NOMO-1 treated with DMSO at 0.1 percent for 48 hours (cell line): ENCODE measurements around the gene HEMK1.

Experiments
- DNase-seq: peaks from one replicate; lab custom pipeline; 2025; ENCODE audit not compliant: unreplicated experiment; lab: John Stamatoyannopoulos, UW

The HEMK1 gene, protein sequence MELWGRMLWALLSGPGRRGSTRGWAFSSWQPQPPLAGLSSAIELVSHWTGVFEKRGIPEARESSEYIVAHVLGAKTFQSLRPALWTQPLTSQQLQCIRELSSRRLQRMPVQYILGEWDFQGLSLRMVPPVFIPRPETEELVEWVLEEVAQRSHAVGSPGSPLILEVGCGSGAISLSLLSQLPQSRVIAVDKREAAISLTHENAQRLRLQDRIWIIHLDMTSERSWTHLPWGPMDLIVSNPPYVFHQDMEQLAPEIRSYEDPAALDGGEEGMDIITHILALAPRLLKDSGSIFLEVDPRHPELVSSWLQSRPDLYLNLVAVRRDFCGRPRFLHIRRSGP

DNA sequence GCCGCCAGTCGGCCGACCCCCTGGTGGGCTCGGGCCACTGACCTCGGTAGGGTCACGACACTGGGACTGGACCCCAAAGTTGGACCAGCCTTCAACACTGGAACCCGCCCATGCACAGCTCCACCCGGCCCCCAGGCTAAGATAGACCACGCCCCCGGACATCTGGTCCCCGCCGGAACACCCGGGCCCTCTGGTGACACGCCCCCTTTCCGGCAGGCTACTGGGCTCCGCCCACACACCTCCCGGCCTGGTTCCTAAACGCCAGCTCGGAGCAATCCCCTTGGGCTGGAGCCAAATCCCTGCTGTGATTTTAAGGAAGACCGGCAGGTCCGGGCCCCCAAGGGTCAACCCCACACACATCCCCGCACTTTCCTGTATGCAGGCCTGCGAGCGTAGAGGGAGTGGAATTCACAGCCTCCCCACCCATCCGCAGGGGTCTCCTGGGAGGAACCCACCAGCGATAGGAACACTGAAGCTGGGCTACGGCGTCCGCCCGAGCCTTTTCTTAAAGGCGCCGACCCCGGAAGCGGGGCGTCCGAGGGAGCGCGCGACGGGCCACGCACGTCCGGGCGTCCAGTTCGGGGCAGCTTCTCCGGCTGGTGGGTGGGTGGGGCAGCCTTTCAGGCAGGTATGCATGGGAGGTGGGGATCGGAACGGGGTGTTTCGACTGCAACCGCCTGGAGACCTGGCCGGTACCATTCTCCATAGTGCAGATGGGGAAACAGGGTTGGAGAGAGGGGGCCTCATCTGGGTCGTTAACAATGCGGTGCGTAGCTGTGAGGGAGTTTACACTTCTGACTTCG lies at the start of gene HEMK1:
TSS of gene HEMK1 (plus strand) at position 576 of the 803 bp plus-strand sequence. CDS start 1,583 bp downstream, outside the sequence.
- peak; percentile 88 for DNase-seq

DNA sequence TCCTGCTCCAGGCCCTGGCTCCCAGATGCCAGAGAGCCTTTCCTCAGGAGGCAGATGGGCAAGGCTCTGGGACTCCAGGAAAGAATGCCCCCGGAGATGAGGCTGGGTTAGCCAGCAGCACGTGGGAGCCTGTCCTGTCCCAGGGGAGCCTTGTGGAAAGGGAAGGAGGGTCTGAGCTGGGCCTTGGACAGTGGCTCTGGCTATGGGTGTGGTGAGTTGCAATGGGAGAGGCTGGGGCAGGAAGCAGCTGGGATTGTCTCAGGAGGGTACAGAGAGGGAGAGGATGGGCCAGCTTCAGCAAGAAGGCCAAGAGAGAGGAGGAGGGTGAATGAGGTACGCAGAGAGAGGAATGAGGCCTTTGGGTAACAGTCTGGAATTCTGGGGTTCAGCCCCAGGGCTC lies 48.5 kb upstream of the HEMK1 start:
- DNase-seq: no peak

DNA sequence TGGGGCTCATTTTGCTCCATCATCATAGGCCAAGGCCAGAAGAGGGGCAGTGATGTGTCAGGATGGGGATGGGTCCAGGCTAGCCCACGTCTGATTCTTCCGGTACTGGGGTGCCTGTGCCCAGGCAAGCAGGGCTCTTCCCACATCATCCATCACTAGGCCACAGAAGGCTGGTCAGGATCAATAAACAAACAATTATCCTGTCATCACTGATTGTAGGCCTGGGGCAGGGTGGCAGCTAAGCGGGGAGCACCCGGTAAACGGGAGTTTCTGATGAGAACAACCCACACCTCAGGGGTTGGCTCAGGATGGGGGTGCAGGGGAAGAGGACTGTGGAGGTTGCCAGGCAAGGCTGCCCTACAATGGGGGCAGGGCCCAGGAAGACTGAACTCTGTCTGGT lies 47.8 kb upstream of the HEMK1 start:
- no peak for DNase-seq

DNA sequence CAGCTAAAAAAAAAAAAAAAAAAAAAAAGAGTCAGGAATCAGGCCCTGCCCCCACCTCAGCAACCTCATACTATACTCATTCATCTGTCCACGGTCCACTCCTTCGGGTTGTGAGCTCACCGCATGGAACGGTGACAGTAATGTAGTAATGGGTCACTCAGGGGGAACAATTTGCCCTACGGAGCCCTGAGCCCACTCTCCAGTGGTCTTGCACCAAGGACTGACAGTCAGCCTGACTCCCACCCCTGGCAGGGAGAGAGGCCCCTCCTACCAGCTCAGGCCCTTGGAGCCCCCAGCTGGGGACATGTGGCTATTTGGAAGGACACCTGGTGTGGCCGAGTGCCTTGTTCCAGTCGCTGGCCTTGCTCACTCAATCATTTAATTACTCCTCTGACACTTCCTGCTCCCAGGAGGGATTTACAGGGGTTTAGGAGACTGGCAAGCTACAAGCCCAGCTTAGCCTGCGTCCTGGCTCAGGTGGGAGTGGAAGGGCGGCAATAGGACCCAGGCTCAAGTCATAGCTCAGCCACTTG lies 46.0 kb upstream of the HEMK1 start:
- no peak for DNase-seq

DNA sequence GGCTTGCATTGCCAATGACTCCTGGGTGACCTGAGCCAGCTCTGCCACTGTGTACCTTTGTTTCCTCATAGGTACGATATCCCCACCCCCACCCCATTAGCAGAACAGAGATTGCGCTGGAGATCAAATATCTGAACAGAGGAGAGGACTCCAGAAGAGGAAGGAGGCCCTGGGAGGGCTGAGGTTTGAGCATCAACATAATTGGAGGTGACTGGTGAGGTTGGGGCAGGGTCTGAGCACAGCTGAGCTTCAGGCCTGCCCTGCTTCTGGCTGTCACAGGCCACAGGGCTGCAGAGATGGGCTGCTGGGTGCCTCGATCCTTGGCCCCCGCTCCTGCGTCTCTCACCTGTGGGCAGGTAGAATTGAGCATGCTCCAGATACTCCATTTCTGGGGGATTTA lies 44.6 kb upstream of the HEMK1 start:
- no peak for DNase-seq

DNA sequence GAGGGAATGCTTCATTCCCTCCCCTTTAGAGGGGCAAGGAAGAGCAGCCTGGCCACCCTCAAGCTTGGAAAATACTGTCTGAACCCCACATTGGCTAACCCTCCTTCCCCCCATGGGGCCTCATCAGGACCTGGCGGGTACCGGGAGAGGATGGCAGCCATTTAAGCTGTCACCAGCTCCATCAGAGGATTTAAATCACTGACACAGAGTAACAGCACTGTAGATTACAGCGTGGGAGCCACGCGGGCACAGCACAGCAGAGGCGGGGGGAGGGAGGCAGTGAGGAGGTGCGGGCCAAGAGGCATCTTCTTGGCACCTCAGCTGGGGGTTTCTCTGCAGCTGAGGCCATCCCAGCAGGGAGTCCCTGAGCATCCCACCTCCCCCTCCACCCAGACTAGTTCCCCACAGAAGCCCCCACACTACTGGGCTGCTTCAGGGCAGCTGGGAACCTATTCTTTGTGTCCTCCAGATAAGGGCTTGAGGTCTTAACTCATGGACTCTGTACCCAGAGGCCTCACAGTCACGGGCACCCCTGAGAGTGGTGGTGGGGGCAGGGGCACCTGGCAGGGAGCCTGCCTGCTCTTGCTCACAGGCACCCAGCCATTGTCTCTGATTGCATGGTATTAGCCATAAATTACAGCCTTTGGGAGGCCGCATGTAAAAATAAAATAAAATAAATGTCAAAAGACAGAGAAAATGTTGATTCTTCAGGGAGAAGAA lies 44.0 kb upstream of the HEMK1 start:
- no peak for DNase-seq

DNA sequence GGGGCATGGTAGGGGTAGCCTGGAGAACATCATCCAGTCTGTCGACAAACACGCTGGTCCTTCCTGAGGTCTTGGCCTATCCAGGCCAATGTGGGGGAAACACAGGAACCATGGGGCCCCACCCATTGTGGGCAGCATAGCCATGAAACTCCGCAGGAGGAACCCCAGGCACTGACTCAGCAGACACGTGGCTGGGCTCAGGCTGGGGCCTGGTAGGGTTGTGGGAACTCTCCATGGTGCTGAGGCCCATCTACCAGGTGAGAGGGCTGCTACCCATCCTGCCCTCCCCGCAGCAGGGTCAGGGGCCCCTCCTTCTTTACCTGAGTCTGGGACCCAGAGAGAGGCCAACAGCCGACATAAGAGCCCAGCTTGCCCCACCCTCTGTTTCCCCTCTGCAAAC lies 43.3 kb upstream of the HEMK1 start:
- peak; percentile 78 for DNase-seq

DNA sequence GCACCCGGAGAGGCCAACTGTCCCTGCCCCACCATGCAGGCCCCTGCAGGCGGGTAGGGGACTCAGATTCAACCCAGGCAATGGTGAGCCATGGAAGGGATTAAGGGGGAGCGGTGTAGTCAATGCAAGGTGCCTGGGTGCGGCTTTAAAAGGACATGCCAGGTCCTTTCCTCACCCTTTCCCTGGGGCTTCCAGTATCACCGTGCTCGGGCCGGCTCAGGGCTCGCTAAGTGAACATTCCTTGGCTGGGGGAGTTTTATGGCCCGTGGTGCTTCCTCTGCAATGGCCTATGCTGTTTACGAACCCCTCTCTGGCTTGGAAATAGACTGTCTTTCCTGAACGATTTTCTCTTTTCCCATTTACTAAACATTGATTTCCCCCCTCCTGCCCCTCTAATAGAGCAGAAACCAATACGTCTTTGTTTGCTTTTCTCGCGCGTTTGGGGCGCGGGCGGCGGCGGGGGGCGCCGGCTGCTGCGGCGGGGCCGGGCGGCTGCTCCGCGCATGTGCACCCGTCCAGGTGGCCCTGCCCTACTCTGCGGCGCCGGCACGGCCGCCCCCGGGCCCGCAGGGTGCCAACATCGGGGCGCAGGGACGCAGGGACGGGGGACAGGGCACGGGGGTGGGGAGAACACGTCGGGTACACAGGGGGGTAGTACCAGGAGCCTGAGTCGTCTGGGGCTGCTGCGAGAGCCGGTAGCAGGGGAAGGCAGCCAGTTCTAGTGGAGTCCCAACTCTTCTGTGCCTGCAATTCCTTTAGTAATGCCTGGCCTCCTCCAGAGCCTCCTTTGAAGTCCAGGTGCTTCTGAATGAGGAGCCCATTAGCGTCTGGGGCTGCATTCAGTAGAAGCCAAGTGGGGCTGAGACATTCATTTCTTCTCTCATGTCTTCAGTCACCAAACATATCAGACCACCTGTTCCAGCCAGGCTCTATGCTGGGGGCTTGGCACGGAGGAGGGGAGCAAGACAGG lies 39.0 kb upstream of the HEMK1 start:
- no peak for DNase-seq

DNA sequence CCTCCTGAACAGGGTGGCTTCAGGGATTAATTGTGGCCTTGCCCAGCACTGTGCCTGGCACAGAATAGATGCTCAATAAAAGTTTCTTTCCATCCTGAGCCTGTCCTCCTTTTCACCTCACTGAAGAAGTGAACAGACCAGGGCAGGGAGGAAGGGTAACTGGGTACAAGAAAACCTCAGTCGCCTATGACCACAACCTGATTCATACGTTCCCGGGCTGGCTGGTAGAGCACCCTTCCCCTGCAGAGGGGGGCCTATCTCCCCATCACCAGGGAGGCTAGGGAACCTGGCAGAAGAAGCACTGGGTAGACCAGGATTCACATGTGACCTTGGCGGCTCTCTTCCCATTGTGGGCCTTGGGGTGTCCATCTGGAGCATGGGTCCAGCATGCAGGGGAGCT lies 38.1 kb upstream of the HEMK1 start:
- DNase-seq: no peak

DNA sequence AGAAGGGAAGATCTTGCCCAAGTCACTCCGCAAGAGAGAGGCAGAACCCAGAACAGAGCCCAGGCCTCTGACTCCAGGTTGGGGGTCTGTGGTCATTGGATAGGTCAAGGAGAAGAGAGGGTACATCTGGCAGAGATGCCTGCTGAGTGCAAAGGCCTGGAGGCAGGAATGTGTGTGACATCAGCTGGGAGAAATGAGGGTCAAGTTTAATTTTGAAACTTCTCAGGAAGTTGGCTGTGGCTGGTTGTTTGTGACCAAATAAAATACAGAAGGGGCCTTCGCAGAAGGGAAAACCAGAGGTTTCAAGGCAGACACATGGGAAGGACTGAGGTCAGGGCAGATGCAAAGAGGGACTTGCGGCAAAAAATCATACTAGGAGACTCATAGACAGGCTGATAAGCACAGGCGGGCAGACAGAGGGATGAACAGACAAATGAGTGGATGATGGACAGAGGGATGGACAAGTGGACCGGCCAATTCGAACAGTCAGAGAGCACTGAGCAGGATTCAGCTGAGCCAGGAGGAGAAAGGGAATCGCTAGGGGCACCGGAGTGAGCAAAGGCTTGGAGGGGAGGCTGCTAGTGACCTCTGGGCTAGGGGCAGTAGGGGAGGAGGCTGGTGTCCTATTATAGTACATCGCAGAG lies 37.1 kb upstream of the HEMK1 start:
- DNase-seq: no peak

DNA sequence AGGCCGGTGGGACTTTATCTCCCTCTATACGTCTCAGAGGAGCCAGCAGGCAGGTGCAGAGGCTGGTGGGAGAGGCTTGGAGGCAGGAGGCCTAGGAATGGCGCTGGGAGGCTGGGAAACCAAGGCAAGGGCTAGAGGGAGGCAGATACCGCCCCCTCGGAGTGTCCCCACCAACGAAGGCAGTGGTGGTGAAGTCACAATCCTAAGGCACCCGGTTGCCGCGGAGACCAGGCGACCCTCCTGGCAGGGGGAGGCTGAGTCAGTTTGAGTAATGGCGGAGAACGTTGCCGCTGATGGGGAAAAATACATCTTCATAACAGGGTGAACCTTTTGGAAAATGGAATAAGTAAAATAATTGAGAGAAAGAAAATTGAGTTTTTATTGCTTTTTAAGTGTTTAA lies 36.0 kb upstream of the HEMK1 start:
- no peak for DNase-seq

DNA sequence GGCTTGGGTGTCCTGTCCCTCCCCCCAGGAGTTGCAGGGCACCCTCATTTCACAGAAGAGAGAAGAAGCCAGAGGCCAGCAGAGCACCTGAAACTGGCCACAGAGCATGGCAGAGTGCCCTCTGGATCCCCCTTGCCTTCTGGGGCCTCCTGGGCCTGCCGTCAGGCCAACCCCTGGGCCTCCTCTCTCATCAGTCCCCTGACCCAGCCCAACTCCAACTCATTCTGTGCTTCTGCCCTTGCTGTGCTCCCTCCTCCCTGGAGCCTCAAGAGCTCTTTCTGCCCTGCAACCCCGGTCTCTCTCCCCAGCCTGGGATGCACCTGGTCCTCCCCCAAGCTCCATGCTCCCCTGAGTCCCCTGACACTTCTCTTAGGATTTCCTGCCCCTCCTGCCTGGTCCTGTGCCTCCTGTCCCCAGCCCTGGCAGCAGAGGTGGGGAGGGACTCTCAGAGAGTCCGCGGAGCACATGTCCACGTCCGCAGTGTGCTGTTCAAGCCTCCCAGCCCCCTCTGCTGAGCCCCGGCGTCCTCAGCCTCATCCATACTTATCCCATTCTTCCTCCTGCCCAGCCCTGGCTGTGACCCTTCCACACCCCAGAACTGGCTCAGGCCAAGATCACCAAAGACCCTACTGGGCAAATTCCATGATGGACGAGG lies 35.4 kb upstream of the HEMK1 start:
- DNase-seq: no peak

DNA sequence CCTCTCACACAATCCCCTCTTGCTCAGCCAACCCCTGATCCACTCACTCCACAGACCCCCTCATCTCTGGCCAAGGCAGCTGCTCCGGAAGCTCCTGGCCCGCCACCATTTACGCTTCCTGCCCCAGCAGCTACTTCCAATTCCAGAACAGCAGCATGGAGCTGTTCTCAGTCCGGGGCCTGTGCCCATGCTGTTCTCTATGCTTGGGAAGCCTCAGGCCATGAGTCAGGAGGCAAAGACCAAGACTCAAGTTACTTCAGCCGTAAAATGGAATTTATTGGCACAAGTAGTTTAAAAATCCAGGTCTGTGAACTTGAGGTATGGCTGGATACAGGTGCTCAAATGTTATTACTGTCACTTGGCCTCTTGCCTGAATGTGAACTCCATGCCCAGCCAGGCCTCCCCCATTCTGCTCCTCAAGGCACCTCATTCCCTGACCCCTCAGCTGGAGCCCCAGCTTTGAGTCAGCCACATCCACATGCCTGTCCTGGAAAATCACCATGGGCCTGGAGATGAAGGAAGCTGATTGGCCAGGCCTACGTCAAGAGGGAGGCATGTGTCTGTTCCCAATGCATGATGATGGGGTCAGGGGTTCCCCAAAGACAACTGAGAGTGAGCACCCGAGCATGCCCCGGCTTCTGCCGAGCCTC lies 34.5 kb upstream of the HEMK1 start:
- DNase-seq: no peak

DNA sequence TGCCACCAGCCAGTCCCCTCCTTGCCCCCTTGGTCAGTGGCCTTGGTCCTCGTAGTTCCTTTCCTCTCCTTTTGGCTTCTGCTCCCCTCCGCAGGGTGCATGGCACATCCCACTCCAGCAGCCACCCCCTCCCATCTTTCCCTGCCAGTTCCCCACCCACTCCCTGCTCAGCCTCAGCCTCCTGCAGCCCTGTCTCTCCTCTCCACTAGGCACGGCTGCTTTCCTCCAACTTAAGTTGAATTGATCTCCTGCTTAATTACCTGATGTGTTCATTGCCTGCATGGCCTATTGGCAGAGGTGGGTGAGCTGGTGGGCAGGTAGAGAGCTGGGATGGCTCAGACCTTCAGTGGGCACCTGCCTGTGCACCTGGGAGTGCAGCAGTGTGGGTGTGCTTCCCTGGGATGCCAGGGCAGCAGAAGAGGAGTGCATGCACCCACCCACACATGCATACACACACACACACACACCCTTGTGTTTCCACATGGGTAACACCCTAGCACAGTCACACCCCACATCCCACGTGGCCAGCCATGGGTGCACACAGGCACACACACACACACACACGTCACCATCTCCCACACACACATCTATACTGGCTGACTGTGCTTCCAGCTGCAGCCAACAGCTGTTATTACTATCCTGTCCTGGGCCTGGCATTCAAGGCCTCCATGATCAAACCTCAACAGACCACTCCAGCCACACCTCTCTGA lies 32.7 kb upstream of the HEMK1 start:
- DNase-seq: no peak

DNA sequence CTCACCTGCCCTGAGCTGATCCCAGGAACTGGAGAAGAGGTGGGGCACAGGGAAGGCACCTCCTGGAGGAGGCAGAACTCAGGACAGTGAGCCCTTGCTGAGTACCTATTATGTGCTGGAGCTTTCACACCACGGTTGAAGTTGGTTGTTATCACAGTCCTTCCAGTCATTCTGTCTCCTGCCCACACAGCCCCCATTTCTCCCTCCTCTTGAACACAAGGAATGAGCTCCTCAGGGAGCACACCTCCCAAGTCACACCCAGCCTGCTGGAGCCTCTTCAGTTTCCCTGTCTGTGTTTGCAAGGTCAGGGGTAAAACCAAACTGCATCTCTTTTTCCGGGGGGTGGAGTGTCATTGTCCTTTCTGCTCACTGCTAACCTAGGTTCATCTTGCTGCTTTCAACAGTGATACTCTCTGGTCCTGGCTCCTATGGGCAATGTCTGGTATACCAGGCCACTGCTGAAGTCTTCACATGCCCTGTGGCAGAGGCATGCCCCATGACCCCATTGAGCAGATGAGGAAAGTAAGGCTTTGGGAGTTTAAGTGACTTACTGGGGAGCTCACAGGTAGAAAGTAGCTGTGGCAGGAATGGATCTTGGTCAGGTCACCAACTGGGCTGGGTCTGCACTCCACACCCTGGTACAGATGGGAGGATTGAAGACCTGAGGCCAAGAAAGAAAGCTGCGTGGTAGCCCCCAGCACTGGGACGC lies 31.7 kb upstream of the HEMK1 start:
- DNase-seq: no peak

DNA sequence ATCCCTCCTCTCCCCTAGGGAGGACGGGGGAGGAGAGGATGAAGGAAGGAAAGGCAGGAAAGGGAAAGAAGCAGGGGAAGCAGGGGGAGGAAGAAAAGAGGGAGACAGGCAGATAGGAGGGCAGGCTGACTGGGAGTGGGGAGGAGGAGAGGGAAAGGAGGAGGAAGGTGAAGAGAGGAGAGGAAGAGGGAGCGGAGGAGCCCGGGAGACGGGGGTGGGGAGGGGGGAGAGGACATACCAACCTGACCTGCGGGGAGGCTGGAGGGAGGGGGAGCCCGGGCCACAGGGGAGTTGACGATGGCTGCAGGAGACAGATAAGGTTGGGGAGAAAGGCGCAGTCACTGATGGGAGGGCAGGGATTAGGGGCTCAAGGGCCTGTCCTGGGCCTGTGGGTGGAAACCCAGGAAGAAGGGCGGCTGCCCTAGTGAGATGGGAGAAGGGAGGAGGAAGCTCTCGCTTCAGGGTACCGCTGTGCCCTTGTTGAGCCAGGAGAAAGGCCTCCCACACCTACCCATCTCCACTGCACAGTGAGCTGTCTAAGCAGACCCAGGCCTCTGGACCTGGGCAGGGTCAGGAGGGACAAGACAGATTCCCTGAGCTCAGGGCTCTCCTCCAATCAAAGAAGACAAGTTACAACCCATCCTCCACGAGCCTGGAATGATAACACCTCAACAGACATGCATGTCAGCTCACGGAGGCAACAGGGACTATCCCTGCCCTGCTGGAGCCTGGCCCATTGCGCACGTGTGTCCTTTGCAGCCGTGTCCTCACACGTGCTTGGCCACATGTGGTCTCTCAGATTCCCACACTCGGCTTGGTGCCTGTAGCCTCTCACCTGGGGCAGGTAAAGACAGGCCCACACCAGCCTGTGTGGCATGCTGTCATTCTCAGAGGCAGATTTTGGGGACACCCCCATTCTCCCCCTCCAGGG lies 29.7 kb upstream of the HEMK1 start:
- DNase-seq: no peak
